ENCODE data around the gene SULT1C2.

SULT1C2 gene

DNA sequence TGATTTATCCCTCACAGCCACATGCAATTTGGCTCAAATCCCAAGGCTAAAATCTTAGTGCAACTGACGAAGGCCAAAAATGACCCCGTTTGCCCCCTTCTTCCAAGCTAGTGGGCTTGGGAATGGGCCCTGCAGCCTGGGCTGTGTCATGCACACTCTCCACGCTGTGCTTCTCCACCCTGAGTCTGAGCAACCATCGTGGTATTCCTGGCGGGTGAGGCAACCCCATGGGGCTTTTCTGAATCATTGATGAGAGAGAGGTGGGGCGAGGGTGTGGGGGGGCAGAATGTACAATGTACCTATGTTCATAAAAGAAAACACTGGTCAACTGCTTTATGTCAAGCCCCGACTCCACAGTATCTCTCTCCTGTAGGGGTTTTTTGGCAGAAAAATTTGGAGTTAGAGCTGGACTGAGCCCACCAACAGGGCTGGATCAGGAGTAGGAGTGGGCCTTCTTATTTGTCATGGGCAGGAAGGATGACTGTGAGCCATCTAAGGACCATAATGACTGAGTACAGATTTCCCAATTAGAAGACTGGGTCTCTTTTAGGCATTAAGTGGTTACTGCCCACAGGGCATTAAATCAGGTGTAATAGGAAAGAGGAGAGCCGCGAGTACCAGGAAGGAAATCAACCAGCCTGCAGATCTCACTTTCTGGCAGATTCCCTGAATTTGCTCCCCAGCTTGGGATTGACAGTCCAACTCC lies 8.9 kb downstream of the SULT1C2 start:
- no peak for DNase-seq

DNA sequence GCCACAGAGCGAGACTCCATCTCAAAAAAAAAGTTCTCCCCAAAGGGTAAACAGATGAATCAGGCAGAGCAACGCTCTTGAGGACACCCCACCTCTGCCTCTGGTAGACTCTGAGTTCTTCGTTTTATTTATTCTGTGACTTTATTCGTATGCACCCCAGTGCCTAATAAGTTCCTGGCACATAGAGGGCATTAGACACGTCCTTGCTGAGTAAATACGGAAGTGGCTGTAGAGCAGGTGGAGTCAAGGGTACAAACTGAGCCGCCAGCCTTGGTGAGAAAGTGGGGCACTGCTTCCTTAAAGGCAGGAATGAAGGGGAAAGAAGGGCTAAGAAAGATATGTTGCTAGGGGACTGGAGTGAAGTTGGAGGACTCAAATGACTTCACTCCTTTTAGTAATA lies 12.9 kb downstream of the SULT1C2 start:
- no peak for DNase-seq

DNA sequence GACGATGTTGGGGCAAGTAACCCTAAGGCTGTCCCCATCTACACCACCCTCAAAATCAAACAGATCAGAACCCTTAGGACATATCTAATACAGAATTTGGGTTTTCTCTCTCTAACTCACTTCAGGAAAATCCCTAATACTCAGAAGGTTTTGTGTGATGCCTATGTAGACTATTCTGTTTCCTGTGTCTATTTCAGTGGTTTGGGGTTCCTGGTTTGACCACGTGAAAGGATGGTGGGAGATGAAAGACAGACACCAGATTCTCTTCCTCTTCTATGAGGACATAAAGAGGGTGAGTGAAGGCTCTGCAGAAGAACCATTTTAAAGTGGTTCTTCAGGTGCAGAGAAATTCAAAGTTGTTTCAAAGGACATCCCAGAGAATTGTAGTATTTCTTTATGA lies 16.3 kb downstream of the SULT1C2 start:
- DNase-seq = no peak

DNA sequence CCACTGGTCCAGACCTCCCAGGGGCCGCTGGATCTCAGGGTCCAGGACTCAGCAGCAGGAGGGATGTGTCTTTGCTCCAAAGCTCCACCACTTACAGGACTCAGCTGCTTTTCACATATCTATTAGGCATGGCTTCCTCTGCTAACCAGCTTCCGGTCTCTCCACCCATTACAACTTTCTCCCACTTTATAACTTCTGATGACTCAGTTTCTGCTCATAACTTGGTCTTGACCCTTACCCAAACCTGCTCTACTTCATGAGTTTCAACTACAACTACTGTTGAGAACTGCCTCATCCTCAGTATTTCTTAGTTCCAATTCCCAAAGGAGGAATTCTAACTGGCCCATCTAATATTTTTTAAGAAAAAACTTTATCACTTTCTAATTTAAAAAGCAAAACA lies 17.2 kb downstream of the SULT1C2 start:
- DNase-seq = no peak

DNA sequence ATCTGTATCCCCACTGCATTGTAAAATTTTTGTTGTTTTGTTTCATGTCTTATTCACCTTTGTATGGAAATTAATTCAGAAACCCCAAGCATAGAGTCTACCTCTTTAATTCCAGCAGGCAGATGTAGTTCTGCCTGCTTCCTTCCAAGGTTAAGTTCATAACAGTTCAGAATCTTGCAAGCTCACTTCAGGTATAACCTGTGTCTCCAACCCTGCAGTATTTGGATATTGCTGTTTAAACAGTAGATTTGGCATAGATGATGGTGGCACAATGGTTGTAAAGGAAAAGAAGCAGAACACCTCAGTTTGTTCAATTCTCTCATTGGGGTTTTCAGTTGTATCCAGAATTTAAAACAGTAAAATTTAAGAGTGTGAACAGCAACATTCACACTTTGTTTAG lies 21.2 kb downstream of the SULT1C2 start:
- DNase-seq = no peak

DNA sequence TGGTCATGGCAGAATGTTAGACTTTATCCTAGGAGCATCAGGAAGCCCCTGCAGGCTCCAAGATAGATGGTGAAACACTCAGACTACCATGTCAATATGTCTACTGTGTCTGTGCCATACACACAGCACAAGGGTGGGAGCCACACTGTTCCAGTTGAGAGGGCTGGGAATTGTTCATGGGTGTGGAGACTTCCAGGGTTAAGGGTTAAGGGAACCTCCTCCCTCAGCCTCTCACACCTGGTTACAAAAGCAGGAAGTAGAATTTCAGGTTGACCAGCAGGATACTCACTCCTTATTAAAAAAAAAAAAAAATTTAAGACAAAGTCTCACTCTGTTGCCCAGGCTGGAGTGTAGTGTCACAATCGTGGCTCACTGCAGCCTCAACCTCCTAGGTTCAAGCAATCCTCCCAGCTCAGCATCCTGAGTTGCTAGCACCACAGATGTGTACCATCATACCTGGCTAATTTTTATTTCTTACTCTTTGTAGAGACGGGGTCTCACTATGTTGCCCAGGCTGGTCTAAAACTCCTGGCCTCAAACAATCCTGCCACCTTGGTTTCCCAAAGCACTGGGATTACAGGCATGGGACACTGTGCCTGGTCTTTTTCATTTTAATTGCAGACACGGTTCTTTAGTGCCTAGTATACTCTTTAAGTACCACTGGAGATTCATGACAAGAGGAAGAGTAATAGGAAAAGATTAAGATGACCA lies 26.0 kb downstream of the SULT1C2 start:
- no peak for DNase-seq

DNA sequence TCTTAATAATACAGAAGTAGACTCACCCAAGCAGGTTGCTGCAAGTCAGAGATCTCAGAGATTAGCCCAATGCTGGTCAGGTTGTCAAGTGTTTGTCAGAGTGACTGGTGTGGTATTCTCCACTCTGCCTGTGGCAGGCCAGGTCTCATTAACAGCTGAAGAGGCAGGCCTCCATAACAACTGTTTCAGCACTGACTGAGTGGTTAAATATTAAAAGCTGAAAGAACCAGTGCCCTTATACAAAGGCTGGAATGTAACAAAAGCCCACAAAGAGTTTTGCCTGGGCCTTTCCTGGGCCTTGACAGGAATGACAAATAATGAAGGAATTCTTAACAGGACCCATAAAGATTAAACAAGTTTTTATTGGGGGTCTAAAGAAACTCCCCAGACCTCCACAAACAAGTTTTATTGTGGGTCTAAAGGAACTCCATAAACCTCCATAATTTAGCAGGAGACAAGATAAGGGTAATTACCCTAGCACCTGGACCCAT lies 26.8 kb downstream of the SULT1C2 start:
- DNase-seq = no peak

DNA sequence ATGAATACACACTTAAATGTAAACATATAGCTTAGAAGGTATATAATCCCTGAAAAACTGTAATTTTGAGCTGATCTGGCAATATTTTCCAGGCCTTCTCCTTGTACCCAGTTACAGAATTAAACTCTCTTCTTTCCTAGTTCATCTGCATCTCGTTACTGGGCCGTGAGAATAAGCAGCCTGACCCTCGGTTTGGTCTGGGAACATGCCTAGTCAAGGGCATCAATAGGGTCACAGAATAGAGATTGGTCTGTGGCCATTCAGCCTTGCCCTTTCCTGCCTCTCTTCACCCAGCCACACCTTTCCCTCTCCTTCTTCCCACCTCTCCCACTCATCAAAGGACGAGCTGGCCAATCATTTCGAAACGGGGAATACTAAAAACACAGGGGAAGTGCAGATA lies 27.3 kb downstream of the SULT1C2 start:
- DNase-seq = no peak

DNA sequence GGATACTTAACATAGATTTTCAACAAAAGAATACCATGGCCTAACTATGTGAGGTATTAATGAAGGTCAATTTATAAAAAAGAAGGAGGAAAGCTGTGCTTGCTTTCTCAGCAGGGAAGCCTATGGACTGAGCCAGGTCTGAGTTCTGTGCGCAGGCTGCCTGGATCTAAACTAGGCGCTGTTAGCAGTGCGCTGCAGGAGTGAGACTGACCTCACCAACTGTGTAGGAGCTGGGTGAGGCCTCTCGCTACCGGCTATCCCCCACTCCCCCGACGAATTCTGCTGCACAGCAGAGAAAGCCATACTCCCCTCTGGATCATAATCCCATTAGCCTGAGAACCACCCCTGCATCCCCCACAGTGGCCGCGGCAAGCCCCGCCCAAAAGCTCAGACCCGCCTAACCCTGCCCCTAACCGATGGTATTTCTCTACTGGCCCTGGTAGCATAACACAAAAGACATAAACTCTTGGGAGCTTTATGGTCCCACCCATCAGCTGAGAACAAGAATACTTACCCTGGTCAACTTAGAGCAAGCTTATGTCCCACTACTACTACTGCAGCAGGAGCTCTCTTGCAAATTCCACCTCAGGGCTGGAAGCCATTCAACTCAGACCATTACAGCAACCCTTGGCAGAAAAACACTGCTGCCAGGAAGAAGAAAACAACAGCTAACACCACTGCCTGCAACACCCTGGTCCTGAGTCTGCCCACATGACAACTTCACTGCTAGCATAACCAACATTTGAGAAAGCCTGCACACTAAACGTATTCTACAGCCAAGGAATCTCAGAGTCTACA lies 28.0 kb downstream of the SULT1C2 start:
- DNase-seq = no peak

DNA sequence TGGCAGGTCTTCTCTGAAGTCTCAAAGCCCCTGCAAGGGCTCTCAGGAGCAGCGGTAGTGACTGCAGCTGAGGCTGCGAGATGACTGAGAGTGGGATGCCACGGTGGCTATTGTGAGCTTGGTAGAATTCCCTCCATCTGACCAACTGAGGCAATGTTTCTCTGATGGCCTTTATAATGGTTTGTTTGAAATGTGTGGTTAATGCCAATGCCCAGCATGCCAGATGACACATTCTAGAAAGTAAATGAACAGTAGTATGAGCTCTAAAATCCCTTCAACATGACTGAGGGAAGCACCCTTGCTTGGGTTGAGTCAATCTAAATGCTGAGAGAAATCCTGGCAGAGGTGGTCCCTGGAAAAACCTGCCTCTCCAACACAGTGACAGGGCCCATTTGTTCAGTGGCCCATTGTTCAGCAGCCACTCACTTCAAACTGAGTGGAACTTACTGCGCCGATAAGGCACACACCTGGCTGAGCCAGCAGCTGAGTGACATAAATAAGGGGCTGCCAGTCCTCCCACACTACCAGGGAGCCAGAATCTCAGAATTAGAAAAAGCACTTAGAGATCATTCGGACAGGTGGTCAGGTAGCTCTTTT lies 31.7 kb downstream of the SULT1C2 start:
- DNase-seq = no peak

DNA sequence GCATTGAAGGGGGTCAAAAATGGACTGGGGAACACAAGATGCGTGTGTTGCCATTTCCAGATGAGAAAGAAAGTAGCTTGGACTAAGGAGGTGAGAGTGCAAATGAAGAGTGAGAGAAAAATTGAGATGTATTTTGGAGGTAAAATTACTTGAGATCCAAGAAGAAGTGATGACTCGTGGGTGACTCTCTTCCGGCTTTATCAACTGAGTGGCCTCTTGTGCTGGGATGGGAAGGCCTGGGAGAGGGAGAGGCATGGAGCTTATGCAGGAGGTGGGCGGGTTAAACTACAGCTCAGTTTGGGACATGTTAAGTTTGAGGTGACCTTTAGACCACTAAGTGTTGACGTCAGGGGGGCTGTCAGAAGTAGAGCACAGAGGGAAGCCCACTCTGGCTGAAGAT lies 34.9 kb downstream of the SULT1C2 start:
- no peak for DNase-seq

DNA sequence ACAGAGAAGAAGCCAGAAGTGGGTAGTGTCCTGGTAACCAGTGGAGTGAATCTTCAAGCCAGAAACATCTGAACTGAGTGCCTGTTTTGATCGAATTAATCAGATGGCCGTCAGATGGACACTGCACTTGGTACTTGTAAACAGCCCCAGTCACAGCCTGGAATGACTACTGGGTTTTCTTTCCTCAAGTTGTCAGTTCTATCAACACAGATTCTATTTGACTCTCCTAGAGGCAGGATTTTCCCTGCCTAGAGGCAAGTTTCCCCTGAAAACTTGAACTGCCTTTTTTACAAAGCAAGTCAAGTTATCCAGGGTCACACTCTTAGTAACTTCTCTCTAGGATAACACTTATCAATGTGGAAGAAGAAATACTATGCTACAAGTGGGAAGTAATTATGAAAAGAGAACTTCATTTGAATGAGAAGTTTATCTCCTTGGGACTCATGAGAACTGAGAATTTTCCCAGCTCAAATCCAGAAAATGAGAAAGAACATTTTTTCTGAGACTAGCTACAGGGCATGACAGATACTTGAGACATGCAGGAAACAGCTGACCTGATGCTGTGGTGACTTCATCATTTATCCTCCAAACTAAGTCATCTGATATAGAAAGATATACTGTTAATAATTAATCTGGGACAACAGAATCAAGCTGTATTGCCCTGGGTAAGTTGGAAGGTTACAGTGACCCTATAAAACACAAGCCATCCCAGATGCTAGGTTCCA lies 36.0 kb downstream of the SULT1C2 start:
- no peak for DNase-seq

DNA sequence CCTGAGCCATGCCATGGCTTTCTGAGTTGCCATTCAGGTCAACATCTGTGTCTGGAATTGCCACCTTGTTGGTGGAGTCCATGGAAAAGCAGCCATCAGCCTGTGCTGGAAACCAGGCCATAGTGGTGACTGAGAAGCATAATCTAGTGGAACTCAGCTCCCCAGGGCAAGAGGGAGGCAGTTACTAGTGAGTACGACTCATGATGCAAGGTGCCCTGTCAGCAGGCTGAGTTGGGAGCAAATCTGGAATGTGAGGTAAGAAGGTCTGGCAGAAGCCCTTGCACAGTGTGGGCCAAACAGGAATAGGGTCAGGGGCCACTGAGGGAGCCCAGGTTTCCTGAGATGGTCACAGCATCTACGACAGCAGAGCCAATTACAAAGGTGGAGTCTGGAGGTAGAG lies 37.1 kb downstream of the SULT1C2 start:
- DNase-seq = no peak

DNA sequence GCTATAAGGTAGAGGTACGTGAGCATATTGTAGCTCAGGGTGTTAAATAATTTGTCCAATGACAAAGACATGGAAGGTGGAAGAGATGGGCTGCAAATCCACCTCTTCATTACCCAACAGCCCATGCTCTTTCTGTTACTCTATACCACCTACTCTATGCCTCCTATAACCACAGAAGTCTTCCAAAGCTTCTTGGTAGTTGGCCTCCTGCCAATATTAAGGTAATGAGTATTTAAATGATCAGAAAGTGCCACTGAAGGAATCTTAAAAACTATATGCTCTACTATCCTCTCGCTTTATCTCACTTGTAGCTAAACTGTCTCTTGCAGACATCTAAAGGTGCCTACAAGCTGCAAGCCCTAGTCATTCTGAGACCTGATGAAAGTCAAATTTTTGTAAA lies 41.1 kb downstream of the SULT1C2 start:
- no peak for DNase-seq

DNA sequence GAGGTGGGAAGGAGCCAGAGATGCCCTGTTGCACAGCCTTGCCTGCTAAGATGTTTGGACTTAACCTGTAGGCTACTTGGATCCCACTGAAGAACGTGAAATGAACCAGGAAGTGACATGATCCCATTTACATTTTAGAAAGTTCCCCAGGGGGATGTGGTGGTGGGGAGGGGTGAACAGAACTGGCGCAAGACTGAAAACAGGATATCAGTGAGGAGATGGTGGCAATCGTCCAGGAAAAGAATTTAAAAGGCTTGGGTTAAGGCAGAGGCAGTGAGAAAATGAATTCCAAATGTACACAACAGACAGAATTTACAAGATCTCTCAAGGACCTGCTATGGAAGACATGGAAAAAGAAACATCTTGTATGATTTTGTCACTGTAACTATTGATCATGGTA lies 42.3 kb downstream of the SULT1C2 start:
- no peak for DNase-seq

DNA sequence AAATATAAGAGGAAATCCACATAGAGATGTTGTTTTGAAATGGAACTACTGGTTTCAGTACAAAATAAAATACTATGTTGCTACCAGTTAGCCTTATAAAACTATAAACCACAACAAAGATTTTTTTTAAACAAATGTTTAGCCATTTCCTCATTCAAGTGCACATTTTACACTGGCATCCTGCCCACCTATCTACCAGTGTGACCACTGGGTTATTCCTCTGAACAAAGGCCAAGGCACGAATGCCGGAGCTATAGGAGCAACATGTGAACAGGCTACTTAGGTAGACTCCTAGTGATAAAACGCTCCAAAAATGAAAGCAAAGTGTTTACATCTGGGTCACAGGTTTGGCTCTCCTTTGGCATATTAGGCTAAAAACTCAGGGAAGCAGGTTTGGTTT lies 57.3 kb downstream of the SULT1C2 start:
- DNase-seq = no peak

DNA sequence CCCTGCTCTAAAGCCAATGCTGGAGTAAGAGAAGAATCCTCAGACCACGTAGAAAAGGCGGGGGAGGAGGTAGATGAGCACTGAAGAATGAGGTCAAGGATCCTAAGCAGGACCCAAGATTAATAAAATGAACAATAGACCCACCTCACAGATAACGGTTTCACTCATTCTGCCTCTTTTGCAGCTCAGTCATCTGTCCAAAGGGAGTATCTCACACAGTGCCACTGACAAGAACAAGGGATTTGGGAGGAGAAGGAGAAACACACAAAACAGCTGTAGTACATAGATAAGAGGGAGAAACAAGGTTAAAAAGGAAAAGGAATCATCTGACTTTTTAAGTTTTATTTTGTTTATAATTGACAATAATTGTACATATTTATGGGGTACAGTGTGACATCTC lies 58.1 kb downstream of the SULT1C2 start:
- DNase-seq = no peak

DNA sequence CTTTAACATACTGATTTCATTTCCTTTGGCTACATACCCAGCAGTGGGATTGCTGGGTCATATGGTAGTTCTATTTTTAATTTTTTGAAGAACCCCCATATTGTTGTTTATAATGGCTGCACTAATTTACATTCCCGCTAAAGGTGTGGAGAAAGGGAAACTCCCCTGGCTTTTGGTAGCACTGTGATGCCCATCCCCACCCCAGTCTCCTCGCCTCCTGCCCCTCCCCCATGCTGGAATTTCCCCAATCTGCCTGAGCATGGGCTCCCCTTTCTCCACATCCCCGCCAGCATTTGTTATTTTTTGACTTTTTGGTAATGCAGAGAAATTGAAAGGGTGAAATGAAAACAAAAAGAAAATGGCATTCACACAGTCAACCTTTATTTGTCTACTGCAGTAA lies 59.1 kb downstream of the SULT1C2 start:
- no peak for DNase-seq

DNA sequence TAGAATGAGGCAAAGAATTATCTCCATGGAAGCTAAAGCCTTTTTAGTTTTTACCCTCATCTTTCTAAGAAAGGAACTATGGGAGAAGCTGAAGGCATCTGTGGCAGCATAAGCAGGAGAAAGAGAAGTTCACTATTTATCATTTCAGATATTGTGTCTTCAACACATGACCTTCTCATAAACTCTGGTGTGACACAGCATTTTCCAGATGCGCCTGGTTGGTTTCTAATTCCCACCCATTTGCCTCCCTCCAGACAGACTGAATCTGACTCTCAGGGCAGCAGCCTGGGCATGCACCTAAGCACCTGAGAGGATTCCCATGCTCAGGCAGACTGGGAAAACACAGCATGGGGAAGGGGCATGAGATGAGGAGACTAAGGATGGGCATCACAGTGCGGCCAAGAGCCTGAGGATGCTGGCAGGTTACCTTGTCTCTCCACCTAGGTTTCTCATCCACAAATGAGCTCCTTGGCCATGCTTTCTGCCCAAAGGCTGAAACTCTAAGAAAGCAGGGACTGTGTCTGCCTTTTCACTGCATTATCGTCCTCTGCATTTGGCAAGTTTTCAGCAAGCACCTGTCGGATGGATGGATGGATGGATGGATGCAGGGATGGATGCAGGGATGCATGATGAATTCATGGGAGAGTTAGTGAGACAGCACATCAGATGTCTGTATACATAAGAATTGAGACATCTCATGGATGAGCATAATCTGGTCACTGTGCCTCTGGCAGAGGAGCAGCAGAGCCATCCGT lies 60.3 kb downstream of the SULT1C2 start:
- no peak for DNase-seq

DNA sequence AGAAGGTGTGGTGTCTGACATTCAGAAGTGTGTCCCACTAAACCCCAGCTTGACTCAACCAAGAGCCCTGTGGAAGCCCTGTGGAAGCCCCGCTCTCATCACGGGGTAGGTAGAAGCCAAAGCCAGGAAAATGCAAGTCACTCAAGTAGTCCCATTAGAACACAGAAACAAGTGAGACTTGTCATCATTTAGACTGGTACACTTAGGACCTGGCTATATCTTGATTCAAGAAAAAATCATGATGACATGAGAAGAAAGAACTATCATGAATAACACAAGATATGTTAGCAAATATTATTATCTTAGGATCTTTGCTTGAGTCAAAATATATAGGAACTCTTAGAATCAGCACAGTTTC lies 60.9 kb downstream of the SULT1C2 start:
- DNase-seq = no peak

DNA sequence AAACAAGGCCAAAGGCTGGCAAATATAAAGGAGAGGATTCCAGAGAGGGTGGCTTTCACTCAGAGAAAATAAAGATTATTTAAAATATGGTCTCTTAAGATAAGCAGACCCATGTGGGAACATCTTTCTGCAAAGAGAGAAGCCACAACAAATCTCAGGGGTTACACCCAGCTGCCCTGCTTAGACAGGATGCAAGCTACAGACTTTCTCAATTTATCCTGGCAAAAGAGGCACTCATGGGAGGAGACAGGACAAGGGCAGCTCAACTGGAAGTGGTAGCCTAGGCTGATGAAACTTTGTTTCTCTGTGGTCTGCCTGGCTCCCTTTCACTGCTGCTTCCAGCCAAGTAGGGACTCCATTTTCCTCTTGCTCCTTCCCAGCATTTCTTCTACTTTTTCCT lies 63.2 kb downstream of the SULT1C2 start:
- DNase-seq = no peak

DNA sequence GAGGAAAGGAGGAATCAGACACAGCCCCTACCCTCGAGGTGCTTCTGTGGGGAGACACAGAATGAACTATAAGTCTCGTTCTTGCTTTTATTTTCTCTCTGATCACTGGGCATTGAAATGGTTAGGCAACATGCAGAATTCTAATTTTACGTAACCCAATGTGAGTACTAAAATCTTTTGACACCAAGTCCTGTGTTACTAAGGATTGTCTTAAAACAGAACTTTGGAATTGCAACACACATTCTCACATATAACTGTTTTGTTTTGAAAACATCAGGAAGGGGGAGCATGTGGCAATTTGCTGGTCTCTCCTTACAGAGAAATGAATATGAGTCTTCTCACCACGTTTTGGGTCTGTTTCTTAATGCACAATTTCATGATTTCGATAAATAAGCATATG lies 65.4 kb downstream of the SULT1C2 start:
- DNase-seq = no peak

Measured in NCI-H748 treated with DMSO at 0.1 percent for 48 hours (cell line).